ENCODE results near the gene SYNGR1. TPM values are rescaled to one million over a fixed set of nuclear protein-coding genes. Genes with fewer than 3 reads are reported as not detected.

Gene SYNGR1
- total RNA-seq, 1 experiment from 2014 or later, result 17.8 TPM

GRCh38 chr22:39422721-39423120 is 72.9 kb downstream of the SYNGR1 start:
- Histone ChIP-seq H3K27ac (ENCODE audit: low read length) (no peak overlapping the region), H3K36me3 (ENCODE audit: control insufficient read depth, insufficient read depth, low read length) (peaks cover 3% of the 10 kb centered on the region; the same call in 1 of the 2 replicates), H3K27me3 (ENCODE audit: control insufficient read depth, insufficient read depth, low read length) (no peaks in the 10 kb centered on the region), H3K9me3 (ENCODE audit: control insufficient read depth, insufficient read depth, low read depth, low read length) (no peaks in the 10 kb centered on the region), H3K4me3 (ENCODE audit: low read depth in 2 of 2, low read length in 2 of 2) (no peak overlapping the region), H3K4me1 (ENCODE audit: control insufficient read depth, insufficient read depth, low read length) (no peaks in the 10 kb centered on the region)
- DNase-seq (ENCODE audit: low read depth, low spot score) (no peak), ATAC-seq (no peak)
- in situ Hi-C loops (cut with HindIII; ENCODE audit: low pct_unique_long_range_greater_than_20kb, low sequenced_read_pairs), result no loop called here
- POLR2A ChIA-PET, result no interaction called here
- BruUV-seq (replicated peaks), result no TSS peak
- no peak for TF ChIP-seq TCF7L2 (IDR thresholded peaks at IDR 0.05; ENCODE audit: low read depth, low read length)
- TF ChIP-seq SIN3A (IDR thresholded peaks at IDR 0.05; ENCODE audit: borderline replicate concordance, insufficient read depth, low read depth, low read length), result no peak
- no peak for TF ChIP-seq CTCF (IDR thresholded peaks at IDR 0.05)
- no peak for TF ChIP-seq POLR2AphosphoS5 (IDR thresholded peaks at IDR 0.05; ENCODE audit: low read depth, low read length)
- no peak for TF ChIP-seq REST (IDR thresholded peaks at IDR 0.05; ENCODE audit: insufficient read depth in 1 of 2, low read depth in 2 of 2, low read length in 1 of 2)
- CTCF ChIA-PET, result no interaction called here
- intact Hi-C loops (cut with micrococcal nuclease; ENCODE audit: unreplicated experiment), result no loop called here

- TF ChIP-seq SIN3A (IDR thresholded peaks at IDR 0.05; ENCODE audit: borderline replicate concordance, insufficient read depth, low read depth, low read length) (no peak), POLR2AphosphoS5 (IDR thresholded peaks at IDR 0.05; ENCODE audit: low read depth, low read length) (no peak), CTCF (IDR thresholded peaks at IDR 0.05) (no peak), REST (IDR thresholded peaks at IDR 0.05; ENCODE audit: insufficient read depth in 1 of 2, low read depth in 2 of 2, low read length in 1 of 2) (no peak), TCF7L2 (IDR thresholded peaks at IDR 0.05; ENCODE audit: low read depth, low read length) (no peak)
- DNase-seq (ENCODE audit: low read depth, low spot score) (no peak), ATAC-seq (no peak)
- in situ Hi-C loops (cut with HindIII; ENCODE audit: low pct_unique_long_range_greater_than_20kb, low sequenced_read_pairs), result no loop called here
- POLR2A ChIA-PET, result no interaction called here
- intact Hi-C loops (cut with micrococcal nuclease; ENCODE audit: unreplicated experiment), result no loop called here
- Histone ChIP-seq H3K27ac (ENCODE audit: low read length) (no peak overlapping the region), H3K4me3 (ENCODE audit: low read depth in 2 of 2, low read length in 2 of 2) (no peak overlapping the region), H3K4me1 (ENCODE audit: control insufficient read depth, insufficient read depth, low read length) (no peaks in the 10 kb centered on the region), H3K9me3 (ENCODE audit: control insufficient read depth, insufficient read depth, low read depth, low read length) (no peaks in the 10 kb centered on the region), H3K36me3 (ENCODE audit: control insufficient read depth, insufficient read depth, low read length) (peaks cover 3% of the 10 kb centered on the region; the same call in 1 of the 2 replicates), H3K27me3 (ENCODE audit: control insufficient read depth, insufficient read depth, low read length) (no peaks in the 10 kb centered on the region)
- CTCF ChIA-PET, result no interaction called here
- no TSS peak for BruUV-seq (replicated peaks)
Observed at GRCh38 chr22:39423976-39424375, 74.2 kb downstream of the SYNGR1 start.
